ENCODE measurements around the gene KARS1. TPM values are rescaled to one million over a fixed set of nuclear protein-coding genes. Genes with fewer than 3 reads are reported as not detected.
A peak's percentile ranks its signal among the peaks of the same experiment; 100 is the strongest.

Gene KARS1
- total and polyA plus RNA-seq, 2 of the 4 experiments (the other 2 are of a cell fraction): 122 to 228 TPM

DNA sequence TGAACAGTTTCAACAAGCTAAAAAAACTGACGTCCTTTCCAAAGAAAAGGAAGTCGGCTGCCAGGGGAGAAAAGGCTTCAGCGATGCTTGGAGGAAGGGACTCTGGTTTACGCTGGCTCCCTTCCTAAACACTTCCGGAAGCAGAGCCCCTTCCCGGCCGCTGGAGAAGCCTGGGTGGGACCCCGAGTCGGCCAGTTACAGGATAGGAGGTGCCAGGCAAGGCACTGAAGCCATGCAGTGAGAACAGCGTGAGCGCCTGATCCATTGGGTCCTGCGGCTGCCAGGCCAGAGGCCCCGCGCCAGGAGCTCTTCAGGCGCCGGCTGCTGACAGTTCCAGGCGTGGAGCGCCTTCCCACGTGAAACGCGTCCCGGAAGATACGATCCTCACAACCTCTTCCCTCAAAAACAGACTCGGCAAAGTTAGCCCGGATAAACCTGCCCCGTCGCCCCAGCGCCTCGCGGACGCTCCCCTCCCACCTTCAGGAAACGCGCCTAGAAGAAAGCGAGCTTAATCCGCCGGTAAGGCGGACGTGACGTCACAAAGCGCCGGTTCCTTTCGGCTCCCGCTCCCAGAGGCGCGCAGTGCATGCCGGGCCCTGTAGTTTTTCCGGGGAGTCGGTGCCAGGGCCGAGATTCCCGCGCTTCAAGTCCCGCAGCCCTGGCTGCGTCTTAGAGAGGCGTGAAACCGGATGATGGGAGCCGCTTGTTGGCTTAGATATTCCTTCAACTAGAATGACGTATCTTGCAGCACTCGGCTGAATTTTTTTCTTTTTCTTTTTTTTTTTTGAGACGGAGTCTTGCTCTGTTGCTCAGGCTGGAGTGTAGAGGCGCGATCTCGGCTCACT lies 24.5 kb downstream of the KARS1 start, which contains the start of gene ADAT1:
TSS of gene ADAT1 (minus strand) at position 521 of the 845 bp plus-strand sequence. CDS start 2,482 bp downstream, outside the sequence.
- 0 out of 2 replicates have a peak within 1 kb of the TSS, but pooled peaks have one; percentile 12 for H2BK120ac ChIP-seq (ENCODE audit: low read depth, low read length)
- H3K79me1 ChIP-seq (ENCODE audit: low read depth in 1 of 2, low read length in 2 of 2): peaks cover 17 to 23% of the 10 kb centered on the region in 2 experiments
- peak within 1 kb of the TSS; percentile 82 for H3K9ac ChIP-seq (ENCODE audit: low read depth, low read length)
- no peaks in the 10 kb centered on the region for H3K9me1 ChIP-seq (ENCODE audit: insufficient read depth, low read length)
- BruUV-seq (replicated peaks): TSS peak; percentile 80
- peak within 1 kb of the TSS; percentile 78 for H3K4me2 ChIP-seq (ENCODE audit: low read depth, low read length)
- no peaks in the 10 kb centered on the region for H4K20me1 ChIP-seq (ENCODE audit: insufficient read depth, low read length)
- in situ Hi-C loops (cut with MboI; ENCODE audit: low sequenced_read_pairs) (no loop called here), dilution Hi-C loops (cut with HindIII; ENCODE audit: low sequenced_read_pairs, unreplicated experiment) (no loop called here), intact Hi-C loops (cut with micrococcal nuclease) (loop anchor here (1.0 to 10.0 kb wide), 3 partner anchors 141 to 428 kb away; partner anchors contain the start of gene TMEM170A)
- no peak within 1 kb of the TSS for H2BK20ac ChIP-seq (ENCODE audit: low read depth, low read length)
- no peaks in the 10 kb centered on the region for H3K27me3 ChIP-seq (ENCODE audit: control insufficient read depth, insufficient read depth, low read length)
- H3K4me3 ChIP-seq (ENCODE audit: insufficient read depth, low read depth, low read length): peak within 1 kb of the TSS; percentile 74
- peak within 1 kb of the TSS; percentile 47 for H4K91ac ChIP-seq (ENCODE audit: insufficient read depth, low read depth, low read length)
- peak within 1 kb of the TSS; percentile 95 for H2AFZ ChIP-seq (replicated peaks; ENCODE audit: low read length, poor library complexity)
- peak within 1 kb of the TSS; percentile 88 for H2AK9ac ChIP-seq (replicated peaks; ENCODE audit: low read depth, low read length, poor library complexity)
- H2BK15ac ChIP-seq (ENCODE audit: low read depth, low read length): no peak within 1 kb of the TSS
- no peaks in the 10 kb centered on the region for H3K9me3 ChIP-seq (ENCODE audit: control insufficient read depth, insufficient read depth, low read length)
- H3K27ac ChIP-seq (ENCODE audit: insufficient read depth, low read length): peak within 1 kb of the TSS; percentile 71
- H3K23ac ChIP-seq (ENCODE audit: low read depth, low read length): peak within 1 kb of the TSS; percentile 39
- H4K8ac ChIP-seq (ENCODE audit: low read depth in 2 of 2, low read length in 2 of 2): peak within 1 kb of the TSS; percentile 74 to 94
- H4K5ac ChIP-seq (ENCODE audit: low read depth, low read length): peak within 1 kb of the TSS; percentile 4; the same call in 1 of the 2 replicates
- peak within 1 kb of the TSS; percentile 48 for H3K14ac ChIP-seq (replicated peaks; ENCODE audit: low read depth, low read length)
- DNase-seq: peak; percentile 98
- POLR2A ChIA-PET (ENCODE audit: unreplicated experiment): no interaction called here
- H2AK5ac ChIP-seq (ENCODE audit: low read depth, low read length): peak within 1 kb of the TSS; percentile 70
- H3K56ac ChIP-seq (ENCODE audit: extremely low read depth, insufficient read depth, low read length): peak within 1 kb of the TSS; percentile 82
- peak within 1 kb of the TSS; percentile 64 for H3K4ac ChIP-seq (ENCODE audit: low read depth, low read length)
- ATAC-seq (ENCODE audit: low read depth): peak; percentile 95
- peaks cover 28% of the 10 kb centered on the region for H3K36me3 ChIP-seq (ENCODE audit: control insufficient read depth, insufficient read depth, low read length)
- H3K4me1 ChIP-seq (ENCODE audit: control insufficient read depth, insufficient read depth, low read length): peaks cover 5% of the 10 kb centered on the region
- WGBS, 2 experiments (ENCODE audit: extremely low coverage in 2 of 2, insufficient read length in 1 of 2): 0% methylated on average over 40 of the region's 62 CpGs; no CpG with 5 or more reads in 1 of the 2 experiments
- CTCF ChIA-PET: interaction anchor here (0.9 kb wide), 1 partner anchor 10 kb away, joined by 3 read pairs; no protein-coding TSS in a partner anchor
- peak within 1 kb of the TSS; percentile 22 for H2BK5ac ChIP-seq (ENCODE audit: low read depth, low read length, poor library complexity, severe bottlenecking)
- H3K18ac ChIP-seq (ENCODE audit: low read depth, low read length): no peak within 1 kb of the TSS
- TF ChIP-seq MXI1 (IDR thresholded peaks at IDR 0.05; ENCODE audit: borderline replicate concordance, low read depth, low read length): peak; percentile 100
- TF ChIP-seq FOS (IDR thresholded peaks at IDR 0.05; ENCODE audit: low read depth, low read length): no peak
- peak; percentile 62; the same call in 1 of the 2 replicates for TF ChIP-seq MAZ (IDR thresholded peaks at IDR 0.05; ENCODE audit: borderline replicate concordance, low read depth, low read length)
- peak; percentile 77; the same call in 1 of the 2 replicates for TF ChIP-seq POLR2A (IDR thresholded peaks at IDR 0.05; ENCODE audit: low read depth, low read length)
